NCI-H2227 (cell line): ENCODE results near the gene BRWD1.

ENCODE experiments used
- DNase-seq: peaks from one replicate; lab custom pipeline; 2025; ENCODE audit not compliant: unreplicated experiment; lab: John Stamatoyannopoulos, UW

Gene BRWD1

GRCh38 chr21:39204134-39204533 lies 109.3 kb downstream of the BRWD1 start:
- DNase-seq: no peak

GRCh38 chr21:39198800-39199199 lies 114.6 kb downstream of the BRWD1 start:
- DNase-seq: no peak

- no peak for DNase-seq
Observed at GRCh38 chr21:39197448-39198233, 115.8 kb downstream of the BRWD1 start.

GRCh38 chr21:39196838-39197237 lies 116.6 kb downstream of the BRWD1 start:
- no peak for DNase-seq

- no peak for DNase-seq
Observed at GRCh38 chr21:39196310-39196709, 117.1 kb downstream of the BRWD1 start.

GRCh38 chr21:39193380-39193779 lies 120.1 kb downstream of the BRWD1 start:
- DNase-seq: no peak

- no peak for DNase-seq
Observed at GRCh38 chr21:39189857-39190604, 123.4 kb downstream of the BRWD1 start.

- no peak for DNase-seq
Observed at GRCh38 chr21:39188521-39189139, 124.8 kb downstream of the BRWD1 start.

- DNase-seq: no peak
Observed at GRCh38 chr21:39187141-39187540, 126.3 kb downstream of the BRWD1 start.

- DNase-seq: peak; percentile 18
Observed at GRCh38 chr21:39186676-39187075, 126.8 kb downstream of the BRWD1 start.

- no peak for DNase-seq
Observed at GRCh38 chr21:39185157-39185556, 128.3 kb downstream of the BRWD1 start.

GRCh38 chr21:39184050-39184980 lies 129.1 kb downstream of the BRWD1 start:
- no peak for DNase-seq

- peak; percentile 97 for DNase-seq
Observed at GRCh38 chr21:39183272-39184049, 130.0 kb downstream of the BRWD1 start, which contains the start of gene PSMG1. Gene PSMG1 (minus strand): TSS chr21:39183451. CDS start chr21:39183385, 66 bp downstream.

- peak; percentile 65 for DNase-seq
Observed at GRCh38 chr21:39182484-39183271, 130.8 kb downstream of the BRWD1 start.

- no peak for DNase-seq
Observed at GRCh38 chr21:39182016-39182415, 131.4 kb downstream of the BRWD1 start.

- DNase-seq: no peak
Observed at GRCh38 chr21:39181205-39181818, 132.1 kb downstream of the BRWD1 start.

- no peak for DNase-seq
Observed at GRCh38 chr21:39180429-39181019, 132.9 kb downstream of the BRWD1 start.

GRCh38 chr21:39178421-39178820 lies 135.0 kb downstream of the BRWD1 start:
- DNase-seq: no peak
